Body of pancreas (tissue), 4 donors: ENCODE results near the gene FZD2.
A peak's percentile ranks its signal among the peaks of the same experiment; 100 is the strongest.

Experiments
- POLR2A ChIP-seq, 3 donors: fragments of 450-650 bp; IDR thresholded peaks; one replicate each; pipeline ENCODE4 v1.6.1; 2016; ENCODE audit warnings: antibody characterized with exemption in 3 of 3, mild to moderate bottlenecking in 2 of 3
- TF ChIP-seq, protein P1 (sequence below), 7 experiments: fragments of 450-650 bp in 4 of 7; fragments of 200-600 bp in 3 of 7; sonication (generic) in 3 of 7; IDR thresholded peaks; one replicate each; pipeline ENCODE4 v1.5.1; 2016 to 2019; ENCODE audit warnings: antibody characterized with exemption in 7 of 7

DNA sequence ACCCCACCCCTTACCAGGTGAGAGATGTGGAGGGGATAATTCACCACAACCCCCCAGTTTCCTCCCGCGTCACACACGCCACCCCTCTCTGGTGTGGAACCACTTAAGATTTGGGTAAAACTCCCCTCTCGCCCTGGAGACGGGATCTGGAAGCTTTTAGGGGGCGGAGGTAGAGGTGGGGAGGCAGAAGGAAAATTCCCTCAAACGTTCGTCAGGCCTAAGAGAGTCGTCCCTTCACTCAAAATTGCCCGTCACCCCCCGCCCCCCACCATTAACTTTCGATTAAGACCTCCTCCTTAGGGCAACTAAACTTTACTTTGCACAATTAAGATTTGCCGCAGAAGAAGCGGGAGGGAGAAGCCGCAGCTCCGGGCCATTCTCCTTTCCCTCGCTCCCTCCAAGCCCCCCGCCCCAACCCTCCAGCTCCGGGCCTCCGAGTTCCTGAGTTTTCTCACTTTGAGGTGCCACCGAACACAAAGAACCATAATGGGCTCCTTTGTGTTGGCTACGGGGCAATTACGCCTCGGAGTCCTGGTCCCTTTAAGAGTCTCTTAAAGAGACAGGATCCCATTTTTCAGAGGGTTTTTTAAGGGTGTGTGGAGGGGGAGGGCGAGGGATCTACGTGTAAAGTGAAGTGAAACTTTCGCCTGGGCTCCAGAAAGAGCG is 985 bp upstream of the FZD2 start:
- TF ChIP-seq POLR2A (IDR thresholded peaks at IDR 0.05), result no peak
- TF ChIP-seq, protein P1, sequence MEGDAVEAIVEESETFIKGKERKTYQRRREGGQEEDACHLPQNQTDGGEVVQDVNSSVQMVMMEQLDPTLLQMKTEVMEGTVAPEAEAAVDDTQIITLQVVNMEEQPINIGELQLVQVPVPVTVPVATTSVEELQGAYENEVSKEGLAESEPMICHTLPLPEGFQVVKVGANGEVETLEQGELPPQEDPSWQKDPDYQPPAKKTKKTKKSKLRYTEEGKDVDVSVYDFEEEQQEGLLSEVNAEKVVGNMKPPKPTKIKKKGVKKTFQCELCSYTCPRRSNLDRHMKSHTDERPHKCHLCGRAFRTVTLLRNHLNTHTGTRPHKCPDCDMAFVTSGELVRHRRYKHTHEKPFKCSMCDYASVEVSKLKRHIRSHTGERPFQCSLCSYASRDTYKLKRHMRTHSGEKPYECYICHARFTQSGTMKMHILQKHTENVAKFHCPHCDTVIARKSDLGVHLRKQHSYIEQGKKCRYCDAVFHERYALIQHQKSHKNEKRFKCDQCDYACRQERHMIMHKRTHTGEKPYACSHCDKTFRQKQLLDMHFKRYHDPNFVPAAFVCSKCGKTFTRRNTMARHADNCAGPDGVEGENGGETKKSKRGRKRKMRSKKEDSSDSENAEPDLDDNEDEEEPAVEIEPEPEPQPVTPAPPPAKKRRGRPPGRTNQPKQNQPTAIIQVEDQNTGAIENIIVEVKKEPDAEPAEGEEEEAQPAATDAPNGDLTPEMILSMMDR (IDR thresholded peaks at IDR 0.05), result peak in 2 of 7 experiments; percentile 11 to 18
